Measurements from ENCODE around the gene NNMT. TPM values are rescaled to one million over a fixed set of nuclear protein-coding genes. Genes with fewer than 3 reads are reported as not detected.

NNMT gene
- polyA plus RNA-seq, 1 of the 3 experiments (the other 2 are of a cell fraction): 84.6 TPM

GRCh38 chr11:114343493-114343892 lies 47.3 kb downstream of the NNMT start:
- H3K27ac ChIP-seq (ENCODE audit: low read depth in 2 of 2, low read length in 1 of 2): no peak overlapping the region
- H3K9me2 ChIP-seq: no peaks in the 10 kb centered on the region
- H3K79me2 ChIP-seq (ENCODE audit: insufficient read depth): no peaks in the 10 kb centered on the region
- DNase-seq: no peak
- peaks cover 0 to 4% of the 10 kb centered on the region in 2 experiments; a peak in 1 of 4 replicates for H3K4me1 ChIP-seq (ENCODE audit: control insufficient read depth in 1 of 2, insufficient read depth in 2 of 2, low read depth in 1 of 2, low read length in 1 of 2)
- ChIA-PET POLR2A (no interaction called here), CTCF (interaction anchor here (1.8 kb wide), 1 partner anchor 14 kb away, joined by 4 read pairs; no protein-coding TSS in a partner anchor)
- no peaks in the 10 kb centered on the region for H4K20me1 ChIP-seq (ENCODE audit: insufficient read depth)
- 86% methylated on average over 4 of the region's 4 CpGs for WGBS (ENCODE audit: low lambda C conversion rate)
- no peak overlapping the region for H2AFZ ChIP-seq (ENCODE audit: low read depth)
- no peaks in the 10 kb centered on the region for H3K27me3 ChIP-seq (ENCODE audit: insufficient read depth)
- H3F3A ChIP-seq (replicated peaks; ENCODE audit: insufficient read depth): peaks cover 5% of the 10 kb centered on the region
- no peaks in the 10 kb centered on the region for H3K9me3 ChIP-seq
- H3K4me2 ChIP-seq: no peak overlapping the region
- H3K36me3 ChIP-seq (replicated peaks in 1 of 2; ENCODE audit: control insufficient read depth in 1 of 2, insufficient read depth in 2 of 2, low read length in 1 of 2): no peaks in the 10 kb centered on the region
- TF ChIP-seq IRF3 (IDR thresholded peaks at IDR 0.05; ENCODE audit: low read depth, low read length): no peak
- H3K4me3 ChIP-seq (ENCODE audit: low read depth in 2 of 2, low read length in 1 of 2): no peak overlapping the region
- H3K9ac ChIP-seq: no peak overlapping the region

- Histone ChIP-seq H4K20me1 (ENCODE audit: insufficient read depth) (no peaks in the 10 kb centered on the region), H3K4me2 (no peak overlapping the region), H3K27ac (ENCODE audit: low read depth in 2 of 2, low read length in 1 of 2) (no peak overlapping the region), H3K9ac (no peak overlapping the region), H3K4me1 (ENCODE audit: control insufficient read depth in 1 of 2, insufficient read depth in 2 of 2, low read depth in 1 of 2, low read length in 1 of 2) (peaks cover 0 to 4% of the 10 kb centered on the region in 2 experiments; a peak in 1 of 4 replicates), H3F3A (replicated peaks; ENCODE audit: insufficient read depth) (peaks cover 6% of the 10 kb centered on the region), H3K27me3 (ENCODE audit: insufficient read depth) (no peaks in the 10 kb centered on the region), H3K79me2 (ENCODE audit: insufficient read depth) (no peaks in the 10 kb centered on the region), H3K9me2 (no peaks in the 10 kb centered on the region), H3K4me3 (ENCODE audit: low read depth in 2 of 2, low read length in 1 of 2) (no peak overlapping the region), H3K36me3 (replicated peaks in 1 of 2; ENCODE audit: control insufficient read depth in 1 of 2, insufficient read depth in 2 of 2, low read length in 1 of 2) (no peaks in the 10 kb centered on the region), H2AFZ (ENCODE audit: low read depth) (no peak overlapping the region), H3K9me3 (no peaks in the 10 kb centered on the region)
- 58% methylated on average over 4 of the region's 4 CpGs for WGBS (ENCODE audit: low lambda C conversion rate)
- CTCF ChIA-PET: interaction anchor here (0.6 to 1.8 kb wide), 2 partner anchors 13 to 56 kb away, joined by 3 to 4 read pairs; no protein-coding TSS in a partner anchor
- no peak for TF ChIP-seq IRF3 (IDR thresholded peaks at IDR 0.05; ENCODE audit: low read depth, low read length)
- no peak for TF ChIP-seq NFIC (IDR thresholded peaks at IDR 0.05; ENCODE audit: borderline replicate concordance)
- TF ChIP-seq USF2 (IDR thresholded peaks at IDR 0.05; ENCODE audit: borderline replicate concordance, low read depth, low read length): no peak
- TF ChIP-seq SIN3A (IDR thresholded peaks at IDR 0.05; ENCODE audit: borderline replicate concordance, low read depth, low read length): no peak
- TF ChIP-seq USF1 (IDR thresholded peaks at IDR 0.05; ENCODE audit: borderline replicate concordance, low read depth): no peak
- TF ChIP-seq SMC3 (IDR thresholded peaks at IDR 0.05; ENCODE audit: low read depth, low read length): no peak
- TF ChIP-seq MXI1 (IDR thresholded peaks at IDR 0.05; ENCODE audit: low read depth, low read length): no peak
- TF ChIP-seq CTCF (IDR thresholded peaks at IDR 0.05): no peak
- TF ChIP-seq TCF12 (IDR thresholded peaks at IDR 0.05): no peak
- POLR2A ChIA-PET: interaction anchor here (0.6 kb wide), 1 partner anchor 421 kb away, joined by 3 read pairs; no protein-coding TSS in a partner anchor
- no peak for DNase-seq
Measured at GRCh38 chr11:114344494-114344893, 48.3 kb downstream of the NNMT start.
